CD4-positive, alpha-beta T cell treated with Interleukin-1 beta for 1 hour (primary cell): Measurements from ENCODE around the gene POLR3GL.
"Not testable (repeated sequence)": the region's sequence is repeated elsewhere in the genome, so short reads cannot be mapped to it uniquely, and the experiment has no call there.

Source experiments
- DNase-seq, 2 donors: peaks; one replicate each; pipeline ENCODE4 v3.0.0-alpha.2; 2020 to 2022

Gene POLR3GL, protein sequence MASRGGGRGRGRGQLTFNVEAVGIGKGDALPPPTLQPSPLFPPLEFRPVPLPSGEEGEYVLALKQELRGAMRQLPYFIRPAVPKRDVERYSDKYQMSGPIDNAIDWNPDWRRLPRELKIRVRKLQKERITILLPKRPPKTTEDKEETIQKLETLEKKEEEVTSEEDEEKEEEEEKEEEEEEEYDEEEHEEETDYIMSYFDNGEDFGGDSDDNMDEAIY

DNA sequence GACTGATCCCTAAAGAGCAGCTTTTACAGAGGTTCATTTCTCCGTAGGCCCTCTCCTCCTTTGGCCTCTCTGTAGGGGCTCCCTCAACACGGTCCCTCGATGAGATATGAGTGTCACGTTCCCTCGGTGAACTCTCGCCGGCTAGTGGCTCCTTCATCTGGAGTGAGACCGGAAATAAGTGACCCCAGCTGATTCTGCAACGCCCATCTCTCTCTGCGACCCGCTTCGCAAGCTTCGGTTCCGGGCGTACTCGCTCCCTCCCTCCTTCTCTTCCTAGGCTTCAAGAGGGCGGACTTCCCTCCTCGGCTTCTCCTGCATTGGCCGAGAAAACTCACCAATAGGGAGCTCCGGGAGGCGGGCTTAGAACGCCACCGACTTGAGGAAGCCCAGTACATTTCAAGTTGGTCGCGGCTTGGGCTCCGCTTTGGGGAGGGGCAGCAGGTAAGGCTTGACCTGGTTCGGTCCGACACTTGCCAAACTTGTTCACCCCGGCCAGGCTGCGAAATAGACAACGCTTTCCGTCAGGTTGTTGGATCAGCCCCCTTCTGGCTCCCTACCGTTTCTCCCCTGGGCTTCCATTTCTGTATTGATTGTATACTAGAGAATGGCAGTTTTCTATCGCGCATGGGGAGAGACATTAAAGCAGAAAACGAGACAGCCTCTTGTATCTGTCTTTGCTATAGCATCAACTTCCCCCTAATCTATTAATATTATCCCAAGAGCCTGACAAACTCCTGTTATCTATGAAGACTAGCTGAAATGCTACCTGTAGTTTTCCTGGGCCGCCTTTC, at the start of gene POLR3GL, which contains the start of gene ANKRD34A:
POLR3GL (plus strand) TSS at position 363 of the 791 bp plus-strand sequence. CDS start 10,176 bp downstream, outside the sequence.
ANKRD34A (minus strand) TSS at position 248 of the 791 bp plus-strand sequence. CDS start 2,816 bp downstream, outside the sequence.
- peak; percentile 92 to 94 for DNase-seq

DNA sequence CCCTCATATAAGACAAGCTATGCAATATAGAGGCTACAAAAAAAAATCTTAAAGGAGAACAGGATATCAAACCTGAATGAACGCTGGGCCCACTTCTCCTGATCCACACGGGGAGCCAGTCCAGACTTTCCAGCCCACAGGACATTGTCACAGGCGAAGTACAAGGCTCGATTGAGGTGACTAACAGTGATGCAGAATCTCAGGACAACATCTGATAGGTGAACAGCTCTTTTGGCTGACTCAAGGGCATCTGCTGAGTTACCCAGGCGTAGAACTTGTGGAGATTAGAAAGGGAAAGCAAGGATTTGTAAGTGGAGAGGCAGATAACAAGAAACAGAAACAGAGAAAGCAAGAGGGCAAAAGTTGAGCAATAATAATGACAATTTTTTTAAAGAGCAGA, 47.7 kb upstream of the POLR3GL start:
- no peak for DNase-seq

DNA sequence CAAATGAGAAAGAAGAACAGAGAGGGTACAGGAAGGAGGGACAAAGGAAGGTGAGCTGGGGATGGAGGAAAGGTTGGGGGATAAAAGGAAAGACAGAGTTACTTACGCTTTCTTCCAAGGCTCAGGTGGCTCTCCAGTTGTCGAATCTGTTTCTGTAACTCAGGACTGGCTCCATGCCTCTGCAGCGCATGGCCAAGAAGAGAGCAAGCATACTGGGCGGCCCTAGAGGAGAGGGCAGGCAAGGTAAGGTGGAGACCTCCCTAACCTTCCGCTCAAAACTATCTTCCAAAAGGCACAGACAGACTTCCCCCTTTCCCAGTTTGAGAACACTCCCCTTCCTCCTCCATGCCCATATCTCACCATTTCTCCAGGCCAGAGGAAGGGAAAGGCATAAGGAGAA, 46.9 kb upstream of the POLR3GL start:
- DNase-seq: no peak

DNA sequence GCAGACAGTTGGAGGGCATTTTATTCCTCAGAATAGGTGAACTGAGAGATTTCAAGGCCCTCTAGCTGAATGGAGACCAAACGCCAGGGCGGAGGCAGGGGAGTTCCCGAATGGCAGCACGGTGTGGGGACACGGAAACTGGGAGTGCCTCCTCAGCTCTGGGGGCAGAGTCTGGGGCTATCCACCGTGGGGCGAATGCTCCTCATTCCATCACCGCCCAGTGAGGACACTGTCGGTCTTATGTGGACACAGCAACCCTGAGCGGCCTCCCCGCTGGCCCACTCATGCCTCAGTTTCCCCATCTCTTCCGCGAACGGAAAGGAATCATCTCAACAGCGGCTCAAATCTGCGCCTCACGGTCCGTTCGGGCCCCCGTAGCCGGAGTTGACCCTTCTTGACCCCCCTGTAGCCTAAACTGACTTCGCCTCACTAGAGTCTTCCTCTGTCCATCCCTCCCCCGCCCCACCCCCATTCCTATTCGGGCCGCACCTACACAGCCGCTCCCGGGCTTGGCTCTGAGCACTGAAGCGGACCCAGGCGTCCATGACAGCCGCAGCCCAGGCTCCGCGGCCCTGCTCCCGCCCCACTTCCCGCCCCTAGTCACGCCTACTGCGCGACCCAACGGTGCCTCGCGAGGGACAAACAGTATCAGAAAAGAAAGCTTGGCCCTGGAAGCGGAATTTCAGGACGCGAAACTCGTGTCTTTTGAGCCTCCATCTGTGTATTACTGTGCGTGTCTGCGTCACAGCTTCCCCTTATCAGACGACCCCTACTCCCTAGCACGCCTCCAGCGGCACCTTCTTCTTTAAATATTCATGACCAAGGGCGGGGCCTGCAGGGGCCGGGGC, 46.1 kb upstream of the POLR3GL start, which contains the start of gene PEX11B:
PEX11B (minus strand) TSS at position 574 of the 848 bp plus-strand sequence; CDS start at position 545, 29 bp downstream.
- peak; percentile 93 to 94 for DNase-seq

DNA sequence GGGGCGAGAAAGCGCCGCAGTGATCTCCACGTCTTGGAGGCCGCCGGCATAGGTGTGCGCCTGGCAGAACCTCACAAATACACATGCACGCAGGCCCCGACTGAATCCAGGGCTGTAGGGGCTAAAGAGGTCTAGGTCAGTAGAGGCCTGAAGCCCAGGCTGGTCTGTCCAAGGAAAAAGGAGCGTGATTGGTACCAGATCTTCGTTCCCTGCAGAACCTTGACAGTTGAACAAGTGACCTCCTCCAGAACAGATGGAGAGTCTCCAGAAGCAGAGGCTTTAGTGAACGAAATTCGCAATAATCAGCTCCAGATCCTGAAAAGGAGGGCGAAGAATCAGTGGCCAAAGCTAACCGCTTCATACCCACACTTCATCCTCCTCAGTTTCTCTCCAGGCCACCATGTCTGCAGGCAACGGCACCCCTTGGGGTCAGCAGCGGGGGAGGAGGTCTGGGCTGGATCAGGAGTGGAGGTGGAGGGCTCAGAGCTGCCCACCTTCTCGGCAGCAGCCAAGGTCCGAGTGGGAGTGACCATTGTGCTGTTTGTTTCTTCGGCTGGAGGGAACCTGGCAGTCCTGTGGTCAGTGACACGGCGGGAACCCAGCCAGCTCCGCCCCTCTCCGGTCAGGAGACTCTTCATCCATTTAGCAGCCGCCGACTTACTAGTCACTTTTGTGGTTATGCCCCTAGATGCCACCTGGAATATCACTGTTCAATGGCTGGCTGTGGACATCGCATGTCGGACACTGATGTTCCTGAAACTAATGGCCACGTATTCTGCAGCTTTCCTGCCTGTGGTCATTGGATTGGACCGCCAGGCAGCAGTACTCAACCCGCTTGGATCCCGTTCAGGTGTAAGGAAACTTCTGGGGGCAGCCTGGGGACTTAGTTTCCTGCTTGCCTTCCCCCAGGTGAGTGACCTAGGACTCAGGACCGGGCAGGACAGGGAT, 45.2 kb upstream of the POLR3GL start:
- DNase-seq: peak; percentile 14 to 17

DNA sequence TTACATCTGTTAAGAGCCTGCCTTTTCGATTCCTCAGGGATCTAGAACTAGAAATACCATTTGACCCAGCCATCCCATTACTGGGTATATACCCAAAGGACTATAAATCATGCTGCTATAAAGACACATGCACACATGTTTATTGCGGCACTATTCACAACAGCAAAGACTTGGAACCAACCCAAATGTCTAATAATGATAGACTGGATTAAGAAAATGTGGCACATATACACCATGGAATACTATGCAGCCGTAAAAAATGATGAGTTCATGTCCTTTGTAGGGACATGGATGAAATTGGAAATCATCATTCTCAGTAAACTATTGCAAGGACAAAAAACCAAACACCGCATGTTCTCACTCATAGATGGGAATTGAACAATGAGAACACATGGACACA, 44.2 kb upstream of the POLR3GL start:
- not testable (repeated sequence) for DNase-seq

DNA sequence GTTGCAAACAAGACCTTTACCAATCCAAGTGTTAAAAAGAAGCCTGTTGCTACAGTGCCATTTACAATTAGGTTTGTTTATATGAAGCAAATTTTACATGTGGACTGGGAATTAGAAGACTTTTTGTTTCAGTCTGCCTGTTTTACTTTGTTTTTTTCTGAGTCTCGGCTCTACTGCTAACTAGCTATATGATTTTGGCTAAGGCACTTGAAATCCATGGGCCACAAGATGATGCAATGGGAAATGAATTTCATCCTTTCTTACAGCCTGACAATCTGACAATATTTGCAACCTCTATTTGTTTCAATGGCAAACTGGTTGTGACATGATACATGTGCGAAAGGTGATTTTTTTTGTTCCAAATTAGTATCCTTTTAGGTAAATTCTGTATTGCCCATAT, 42.2 kb upstream of the POLR3GL start:
- no peak for DNase-seq

DNA sequence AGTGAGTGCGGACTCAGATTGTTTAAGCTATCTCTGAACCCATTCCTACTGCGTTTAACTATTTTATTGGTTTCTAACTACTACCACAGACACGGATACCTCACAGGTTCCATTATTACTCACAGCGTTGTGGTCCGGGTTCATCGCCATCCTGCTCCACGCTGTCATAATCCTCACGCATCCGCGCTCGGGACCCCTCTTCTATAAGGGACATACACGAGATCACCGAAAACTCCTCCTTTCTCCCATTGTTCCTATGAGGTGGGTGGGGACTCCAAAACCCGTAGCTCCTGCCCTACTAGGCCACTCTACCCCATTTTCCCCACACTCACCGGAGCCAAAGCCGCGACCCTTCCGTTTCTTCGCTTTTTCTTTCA, 37.8 kb upstream of the POLR3GL start:
- no peak for DNase-seq

DNA sequence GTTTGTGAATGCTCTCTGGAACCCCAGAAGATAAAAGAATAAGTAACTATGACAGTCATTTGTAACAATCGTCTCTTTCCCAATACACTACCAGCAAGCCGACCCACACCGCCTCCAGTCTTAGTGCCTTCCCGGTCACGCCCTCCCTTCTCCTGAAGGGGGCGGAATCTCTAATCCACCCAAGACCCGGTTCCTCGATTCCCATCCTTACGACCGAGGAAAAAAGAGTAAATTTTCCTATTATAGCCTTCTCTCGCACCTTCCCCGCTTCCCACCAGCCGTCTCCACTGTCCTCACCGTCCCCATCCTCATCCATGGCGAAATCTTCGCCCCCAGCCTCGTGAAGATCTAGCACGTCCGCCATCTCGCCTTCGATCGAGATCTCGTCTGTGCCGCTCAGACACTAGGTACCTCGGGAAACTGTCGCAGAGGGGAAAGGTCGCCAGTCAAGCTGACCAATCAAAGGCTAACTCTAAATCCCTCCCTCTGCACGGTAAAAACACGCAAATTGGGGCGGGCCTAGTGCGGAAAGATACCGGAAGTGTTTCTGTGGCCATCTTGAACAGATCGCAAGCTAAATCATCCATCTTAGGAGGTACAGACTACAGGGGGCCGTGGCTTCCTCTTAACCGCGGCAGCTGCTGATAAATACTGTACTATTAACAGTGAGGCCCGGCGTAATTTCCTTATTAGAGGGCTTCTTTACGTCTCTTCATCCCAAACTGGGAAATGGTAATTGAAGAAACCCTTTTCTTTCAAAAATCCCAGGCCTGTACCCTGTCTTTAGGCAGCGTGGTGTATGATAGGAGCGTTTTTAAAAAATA, 37.2 kb upstream of the POLR3GL start, which contains the start of gene RBM8A:
RBM8A (minus strand) TSS at position 422 of the 824 bp plus-strand sequence; CDS start at position 364, 58 bp downstream.
- peak; percentile 97 to 98 for DNase-seq

DNA sequence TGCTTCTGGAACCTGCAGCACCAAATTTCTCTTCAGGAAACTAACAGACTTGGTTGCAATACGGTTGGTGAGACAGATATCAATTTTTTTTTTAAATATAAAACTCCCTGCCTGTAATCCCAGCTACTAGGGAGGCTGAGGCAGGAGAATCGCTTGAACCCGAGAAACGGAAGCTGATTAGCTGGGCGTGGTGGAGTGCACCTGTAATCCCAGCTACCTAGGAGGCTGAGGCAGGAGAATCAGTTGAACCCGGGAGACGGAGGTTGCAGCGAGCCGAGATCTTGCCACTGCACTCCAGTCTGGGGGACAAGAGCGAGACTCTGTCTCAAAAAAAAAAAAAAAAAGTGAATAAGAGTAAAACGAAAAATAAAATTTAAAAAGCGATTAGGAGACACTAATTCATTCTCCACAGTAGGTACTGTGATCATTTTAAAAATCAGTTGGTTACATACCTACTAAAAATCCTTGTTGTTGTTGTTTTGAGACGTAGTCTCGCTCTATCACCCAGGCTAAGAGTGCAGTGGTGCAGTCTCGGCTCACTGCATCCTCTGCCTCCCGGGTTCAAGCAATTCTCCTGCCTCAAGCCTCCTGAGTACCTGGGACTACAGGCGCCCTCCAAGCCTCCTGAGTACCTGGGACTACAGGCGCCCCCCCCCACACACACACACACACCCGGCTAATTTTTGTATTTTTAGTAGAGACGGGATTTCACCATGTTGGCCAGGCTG, 36.4 kb upstream of the POLR3GL start:
- DNase-seq: no peak

DNA sequence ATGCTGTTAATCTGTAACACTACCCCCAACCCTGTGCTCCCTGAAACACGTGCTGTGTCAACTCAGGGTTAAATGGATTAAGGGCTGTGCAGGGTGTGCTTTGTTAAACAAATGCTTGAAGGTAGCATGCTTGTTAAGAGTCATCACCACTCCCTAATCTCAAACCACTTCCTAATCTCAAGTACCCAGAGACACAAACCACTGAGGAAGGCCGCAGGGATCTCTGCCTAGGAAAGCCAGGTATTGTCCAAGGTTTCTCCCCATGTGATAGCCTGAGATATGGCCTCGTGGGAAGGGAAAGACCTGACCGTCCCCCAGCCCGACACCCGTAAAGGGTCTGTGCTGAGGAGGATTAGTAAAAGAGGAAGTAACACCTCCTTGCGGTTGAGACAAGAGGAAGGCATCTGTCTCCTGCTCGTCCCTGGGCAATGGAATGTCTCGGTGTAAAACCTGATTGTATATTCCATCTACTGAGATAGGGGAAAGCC, 31.9 kb upstream of the POLR3GL start:
- DNase-seq: peak; percentile 37 to 47

DNA sequence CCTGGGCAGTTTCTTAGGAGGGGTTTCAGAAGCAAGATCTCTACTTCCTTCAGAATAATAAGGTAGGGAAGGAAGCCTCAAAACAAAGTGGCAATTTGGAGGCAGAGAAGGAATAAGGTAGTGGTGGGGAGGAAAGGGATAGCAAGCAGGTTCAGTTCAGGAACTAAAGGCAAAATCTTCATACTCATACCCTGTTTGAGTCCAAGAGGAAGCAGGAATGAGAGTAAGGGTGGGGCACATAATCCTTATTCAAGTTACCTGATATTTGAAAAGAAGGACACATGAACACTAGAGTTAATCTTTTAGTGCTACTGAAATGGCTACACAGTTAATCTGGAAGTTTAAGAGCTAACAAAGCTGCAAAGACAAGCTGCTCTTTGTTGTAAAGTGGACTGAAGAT, 28.8 kb upstream of the POLR3GL start:
- no peak for DNase-seq

DNA sequence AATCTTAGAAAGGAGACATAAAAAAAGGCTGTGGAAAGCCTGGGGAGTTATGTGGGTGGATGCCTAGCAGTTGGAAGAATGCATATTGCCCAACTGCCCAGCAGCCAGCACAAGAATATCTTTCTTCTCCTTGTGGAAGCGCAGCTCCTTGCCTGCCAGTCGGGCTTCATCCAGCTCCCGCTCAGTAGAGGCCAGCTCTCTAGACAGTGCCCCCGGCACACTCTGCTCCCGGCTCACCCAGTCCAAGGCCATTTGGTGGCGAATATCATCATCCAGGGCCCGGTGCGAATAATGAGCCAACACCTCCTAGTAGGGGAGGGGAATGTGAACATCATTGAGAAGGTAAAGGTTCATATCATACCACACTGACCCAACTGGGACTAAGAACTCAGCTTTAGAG, 28.2 kb upstream of the POLR3GL start:
- DNase-seq: no peak

DNA sequence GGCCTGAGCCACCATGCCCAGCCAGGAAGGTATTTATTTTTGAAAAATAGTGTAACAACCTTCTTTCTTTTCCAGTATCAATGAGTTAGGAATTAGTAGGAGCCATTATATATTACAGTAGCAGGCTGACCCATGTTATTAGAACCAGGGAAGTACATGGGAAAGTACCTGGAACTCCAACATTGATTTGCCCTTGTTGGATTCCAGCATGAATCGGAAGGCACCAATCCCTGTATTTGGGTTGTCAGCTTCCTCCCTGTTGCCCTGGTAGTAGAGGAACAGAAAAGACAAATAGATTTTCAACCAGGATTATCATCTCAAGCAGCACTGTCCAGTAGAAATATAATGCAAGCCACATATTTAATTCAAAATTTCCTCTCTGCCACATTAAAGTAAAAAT, 27.1 kb upstream of the POLR3GL start:
- DNase-seq: no peak

DNA sequence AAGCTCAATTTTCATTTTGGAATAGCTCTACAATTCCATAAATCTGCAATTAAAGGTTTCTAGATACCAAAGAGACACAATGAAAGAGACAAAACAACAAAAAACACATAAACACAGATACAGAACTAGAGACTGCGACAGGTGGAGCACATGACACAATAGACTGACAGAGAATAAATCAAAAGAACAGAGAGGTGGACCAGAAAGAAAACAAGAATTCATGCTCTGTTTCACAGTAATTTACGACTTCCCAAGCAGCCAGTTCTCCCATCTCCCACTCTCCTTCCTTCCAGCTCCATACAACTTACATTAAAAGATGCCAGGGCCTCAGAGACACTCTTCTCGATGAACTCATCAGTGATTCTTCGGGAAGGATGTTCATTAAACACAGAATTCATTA, 22.1 kb upstream of the POLR3GL start:
- no peak for DNase-seq

DNA sequence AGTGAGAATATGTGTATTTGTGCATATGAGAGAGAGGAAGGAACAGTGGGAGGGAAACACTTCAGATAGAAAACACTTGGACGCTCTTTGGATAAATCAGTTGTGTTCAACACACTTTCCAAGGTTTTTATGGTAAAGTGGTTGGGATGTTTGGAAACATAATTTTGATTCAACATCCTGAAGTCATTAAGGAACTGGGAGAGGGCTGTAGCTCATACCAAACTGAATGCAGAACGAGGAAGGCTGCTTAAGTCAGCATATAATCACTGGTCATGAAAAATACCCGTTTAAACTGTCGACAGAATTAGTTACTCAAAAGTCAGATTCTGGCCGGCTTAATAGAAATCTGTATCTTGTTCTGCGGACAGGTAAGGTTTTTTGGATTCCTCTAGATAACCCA, 21.6 kb upstream of the POLR3GL start:
- DNase-seq: no peak

DNA sequence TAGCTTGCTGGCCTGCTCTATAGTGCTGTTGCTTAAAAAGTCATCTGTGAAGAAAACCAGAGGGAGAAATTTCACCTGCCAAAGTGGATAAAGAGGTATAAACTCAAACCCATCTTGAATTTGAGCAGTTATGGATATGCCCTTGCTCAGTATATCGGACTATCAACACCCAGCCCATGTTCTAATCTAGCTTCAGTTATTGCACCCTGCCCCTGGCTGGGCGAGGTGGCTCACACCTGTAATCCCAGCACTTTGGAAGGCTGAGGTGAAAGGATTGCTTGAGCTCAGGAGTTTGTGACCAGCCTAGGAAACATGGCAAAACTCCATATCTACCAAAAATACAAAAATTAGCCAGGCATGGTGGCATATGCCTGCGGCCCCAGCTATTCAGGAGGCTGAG, 20.0 kb upstream of the POLR3GL start:
- DNase-seq: no peak

DNA sequence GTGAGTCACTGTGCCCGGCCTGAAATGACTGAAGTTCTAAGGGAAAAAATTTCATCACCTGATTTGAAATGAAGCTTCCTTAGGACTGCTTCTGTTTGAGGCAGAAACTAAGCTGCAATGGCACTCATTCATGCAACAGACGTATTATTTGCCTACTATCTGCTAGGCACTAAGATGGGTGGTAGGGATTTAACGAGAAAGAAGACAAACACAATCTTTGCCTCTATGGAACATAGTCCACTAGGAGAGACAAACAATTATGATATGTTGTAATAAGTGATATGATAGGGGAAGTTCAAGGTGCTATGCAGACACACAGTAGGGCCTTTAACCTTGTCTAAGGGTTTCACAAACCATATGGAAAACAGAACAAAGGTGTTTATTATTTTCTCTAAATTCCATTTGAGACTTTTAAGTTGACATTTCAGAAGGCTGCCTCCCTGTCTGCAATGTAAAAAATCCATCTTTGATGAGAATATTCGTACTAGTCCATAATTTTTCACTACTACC, 18.0 kb upstream of the POLR3GL start:
- DNase-seq: no peak

DNA sequence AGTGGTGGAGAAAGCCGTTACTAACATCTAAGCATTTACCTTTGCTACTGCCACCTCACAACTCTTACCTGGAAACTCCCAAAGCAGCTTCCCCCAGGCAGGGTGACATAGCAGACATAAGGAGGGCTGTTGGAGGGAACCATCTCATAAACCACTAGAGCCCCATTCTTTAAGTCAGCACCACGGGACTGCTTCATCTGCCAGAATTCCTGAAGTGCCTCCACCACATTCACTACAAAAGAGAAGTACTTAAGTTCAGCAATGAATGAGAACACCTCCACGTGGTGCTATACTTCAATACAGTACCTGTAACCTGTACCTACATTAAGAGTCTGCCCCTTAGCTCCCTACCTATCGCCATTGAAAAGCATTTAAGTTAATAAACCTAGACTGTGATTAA, 16.9 kb upstream of the POLR3GL start:
- DNase-seq: no peak

DNA sequence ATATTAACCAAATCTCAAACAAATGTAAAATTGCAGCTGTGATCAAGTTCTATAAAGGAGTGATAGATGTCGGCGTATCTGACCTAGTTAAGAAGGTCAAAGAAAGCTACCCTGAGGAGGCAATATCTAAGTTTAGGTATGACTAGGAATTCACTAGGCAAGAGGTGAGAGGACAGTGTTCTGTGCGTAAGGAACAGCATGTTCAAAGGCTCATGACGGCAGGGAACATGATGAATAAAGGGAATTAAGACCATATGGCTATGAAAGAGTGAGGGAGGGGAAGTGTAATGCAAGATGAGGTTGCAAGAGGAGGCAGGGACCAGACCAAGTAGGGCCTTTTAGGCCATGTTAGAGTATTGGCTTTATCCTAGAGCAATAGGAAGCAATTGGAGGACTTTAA, 15.3 kb upstream of the POLR3GL start:
- DNase-seq: no peak
